Measurements from ENCODE around the gene NHEJ1.

Gene NHEJ1

GRCh38 chr2:219112651-219113338 is 47.8 kb downstream of the NHEJ1 start:
- no peak overlapping the region for H3K4me3 ChIP-seq (ENCODE audit: low read depth, low read length)
- DNase-seq (ENCODE audit: low read depth), result no peak
- TF ChIP-seq CTCF (IDR thresholded peaks at IDR 0.05; ENCODE audit: control insufficient read depth, extremely low read depth, insufficient read depth), result no peak

GRCh38 chr2:219112062-219112406 is 48.6 kb downstream of the NHEJ1 start:
- TF ChIP-seq CTCF (IDR thresholded peaks at IDR 0.05; ENCODE audit: control insufficient read depth, extremely low read depth, insufficient read depth), result no peak
- DNase-seq (ENCODE audit: low read depth), result no peak
- H3K4me3 ChIP-seq (ENCODE audit: low read depth, low read length), result no peak overlapping the region

GRCh38 chr2:219111375-219112061 is 49.1 kb downstream of the NHEJ1 start:
- no peak overlapping the region for H3K4me3 ChIP-seq (ENCODE audit: low read depth, low read length)
- TF ChIP-seq CTCF (IDR thresholded peaks at IDR 0.05; ENCODE audit: control insufficient read depth, extremely low read depth, insufficient read depth), result no peak
- DNase-seq (ENCODE audit: low read depth), result no peak

GRCh38 chr2:219109471-219109870 is 51.1 kb downstream of the NHEJ1 start:
- H3K4me3 ChIP-seq (ENCODE audit: low read depth, low read length), result no peak overlapping the region
- no peak for TF ChIP-seq CTCF (IDR thresholded peaks at IDR 0.05; ENCODE audit: control insufficient read depth, extremely low read depth, insufficient read depth)
- DNase-seq (ENCODE audit: low read depth), result no peak

- H3K4me3 ChIP-seq (ENCODE audit: low read depth, low read length), result no peak overlapping the region
- DNase-seq (ENCODE audit: low read depth), result no peak
- no peak for TF ChIP-seq CTCF (IDR thresholded peaks at IDR 0.05; ENCODE audit: control insufficient read depth, extremely low read depth, insufficient read depth)
These were observed 52.9 kb downstream of the NHEJ1 start for GRCh38 chr2:219107758-219108157.

GRCh38 chr2:219106251-219106650 is 54.4 kb downstream of the NHEJ1 start:
- TF ChIP-seq CTCF (IDR thresholded peaks at IDR 0.05; ENCODE audit: control insufficient read depth, extremely low read depth, insufficient read depth), result no peak
- no peak for DNase-seq (ENCODE audit: low read depth)
- H3K4me3 ChIP-seq (ENCODE audit: low read depth, low read length), result no peak overlapping the region

Data from LNCaP clone FGC (cell line).